HUES48 (cell line): ENCODE data around the gene PACRG.
"Not testable (repeated sequence)": the region's sequence is repeated elsewhere in the genome, so short reads cannot be mapped to it uniquely, and the experiment has no call there.

Experiments used
- H3K27ac ChIP-seq: one replicate; pipeline ENCODE4 v1.7.0; 2013; ENCODE audit warnings: low read depth, low read length, inconsistent platforms
- H3K27me3 ChIP-seq: 2 replicates; pipeline ENCODE4 v1.6.1; 2013; ENCODE audit warnings: mild to moderate bottlenecking, low read length; ENCODE audit not compliant: control insufficient read depth, insufficient read depth
- H3K36me3 ChIP-seq: 2 replicates; pipeline ENCODE4 v1.6.1; 2013; ENCODE audit warnings: low read length; ENCODE audit not compliant: control insufficient read depth, insufficient read depth
- H3K4me1 ChIP-seq: 2 replicates; pipeline ENCODE4 v1.6.1; 2013; ENCODE audit warnings: mild to moderate bottlenecking, low read length; ENCODE audit not compliant: control insufficient read depth, insufficient read depth
- H3K4me3 ChIP-seq: 2 replicates; pipeline ENCODE4 v1.5.1; 2013; ENCODE audit warnings: mild to moderate bottlenecking, low read depth, low read length
- H3K9ac ChIP-seq: 2 replicates; pipeline ENCODE4 v1.6.1; 2013; ENCODE audit warnings: mild to moderate bottlenecking, low read depth, low read length, moderate library complexity
- H3K9me3 ChIP-seq: 2 replicates; pipeline ENCODE4 v1.6.1; 2013; ENCODE audit warnings: low read length; ENCODE audit not compliant: control insufficient read depth, insufficient read depth

The PACRG gene

GRCh38 chr6:163310096-163310972, 582.6 kb downstream of the PACRG start:
- Histone ChIP-seq H3K4me1 (no peaks in the 10 kb centered on the region), H3K36me3 (no peaks in the 10 kb centered on the region), H3K9me3 (no peaks in the 10 kb centered on the region), H3K27ac (no peak overlapping the region), H3K4me3 (no peak overlapping the region), H3K27me3 (no peaks in the 10 kb centered on the region), H3K9ac (no peak overlapping the region)

- H3K9me3 ChIP-seq = no peaks in the 10 kb centered on the region
- H3K4me3 ChIP-seq = no peak overlapping the region
- H3K9ac ChIP-seq = no peak overlapping the region
- H3K36me3 ChIP-seq = no peaks in the 10 kb centered on the region
- no peak overlapping the region for H3K27ac ChIP-seq
- H3K4me1 ChIP-seq = no peaks in the 10 kb centered on the region
- no peaks in the 10 kb centered on the region for H3K27me3 ChIP-seq
Measured at GRCh38 chr6:163310973-163311383, 583.2 kb downstream of the PACRG start.

GRCh38 chr6:163311830-163312229, 584.1 kb downstream of the PACRG start:
- no peak overlapping the region for H3K4me3 ChIP-seq
- no peaks in the 10 kb centered on the region for H3K27me3 ChIP-seq
- H3K4me1 ChIP-seq = no peaks in the 10 kb centered on the region

GRCh38 chr6:163313566-163313965, 585.8 kb downstream of the PACRG start:
- Histone ChIP-seq H3K27me3 (no peaks in the 10 kb centered on the region), H3K36me3 (no peaks in the 10 kb centered on the region), H3K9ac (no peak overlapping the region), H3K27ac (no peak overlapping the region), H3K4me1 (no peaks in the 10 kb centered on the region), H3K4me3 (no peak overlapping the region), H3K9me3 (no peaks in the 10 kb centered on the region)

More at GRCh38 chr6:163311830-163312229, 584.1 kb downstream of the PACRG start:
- no peak overlapping the region for H3K9ac ChIP-seq
- H3K9me3 ChIP-seq = no peaks in the 10 kb centered on the region
- no peaks in the 10 kb centered on the region for H3K36me3 ChIP-seq
- H3K27ac ChIP-seq = no peak overlapping the region

GRCh38 chr6:163313981-163314380, 586.2 kb downstream of the PACRG start:
- Histone ChIP-seq H3K4me3 (no peak overlapping the region), H3K36me3 (no peaks in the 10 kb centered on the region), H3K27me3 (no peaks in the 10 kb centered on the region), H3K27ac (no peak overlapping the region), H3K9ac (no peak overlapping the region), H3K9me3 (no peaks in the 10 kb centered on the region), H3K4me1 (no peaks in the 10 kb centered on the region)

GRCh38 chr6:163314791-163315470, 587.2 kb downstream of the PACRG start:
- no peaks in the 10 kb centered on the region for H3K4me1 ChIP-seq
- no peaks in the 10 kb centered on the region for H3K36me3 ChIP-seq
- no peaks in the 10 kb centered on the region for H3K27me3 ChIP-seq
- H3K9me3 ChIP-seq = no peaks in the 10 kb centered on the region
- no peak overlapping the region for H3K4me3 ChIP-seq
- H3K9ac ChIP-seq = no peak overlapping the region
- no peak overlapping the region for H3K27ac ChIP-seq

GRCh38 chr6:163316866-163317495, 589.2 kb downstream of the PACRG start:
- H3K36me3 ChIP-seq, H3K27ac ChIP-seq, H3K4me1 ChIP-seq, H3K9me3 ChIP-seq, H3K27me3 ChIP-seq, H3K9ac ChIP-seq, H3K4me3 ChIP-seq: not testable (repeated sequence)

GRCh38 chr6:163318071-163318786, 590.5 kb downstream of the PACRG start:
- Histone ChIP-seq H3K4me3 (no peak overlapping the region), H3K27ac (no peak overlapping the region), H3K36me3 (no peaks in the 10 kb centered on the region), H3K9ac (no peak overlapping the region), H3K27me3 (no peaks in the 10 kb centered on the region), H3K4me1 (no peaks in the 10 kb centered on the region), H3K9me3 (no peaks in the 10 kb centered on the region)

GRCh38 chr6:163319609-163320366, 592.0 kb downstream of the PACRG start:
- Histone ChIP-seq H3K27me3 (no peaks in the 10 kb centered on the region), H3K4me3 (no peak overlapping the region), H3K36me3 (no peaks in the 10 kb centered on the region), H3K9me3 (no peaks in the 10 kb centered on the region), H3K9ac (no peak overlapping the region), H3K4me1 (no peaks in the 10 kb centered on the region), H3K27ac (no peak overlapping the region)

GRCh38 chr6:163320402-163320801, 592.6 kb downstream of the PACRG start:
- H3K4me3 ChIP-seq = no peak overlapping the region

More at GRCh38 chr6:163320402-163320801, 592.6 kb downstream of the PACRG start:
- H3K27me3 ChIP-seq = no peaks in the 10 kb centered on the region
- H3K36me3 ChIP-seq = no peaks in the 10 kb centered on the region
- H3K9me3 ChIP-seq = no peaks in the 10 kb centered on the region
- H3K4me1 ChIP-seq = no peaks in the 10 kb centered on the region
- H3K27ac ChIP-seq = no peak overlapping the region
- H3K9ac ChIP-seq = no peak overlapping the region
